GM21786 (cell line): Measurements from ENCODE around the gene VGLL2.

Experiments
- ATAC-seq: cut with Tn5 transposase; IDR thresholded peaks from one replicate; pipeline ENCODE4 v1.9.1; 2021; ENCODE audit not compliant: unreplicated experiment

Gene VGLL2

GRCh38 chr6:117311726-117312125, 46.4 kb downstream of the VGLL2 start:
- no peak for ATAC-seq

- no peak for ATAC-seq
Measured at GRCh38 chr6:117317261-117317660, 51.9 kb downstream of the VGLL2 start.
